ENCODE measurements around the gene MT1HL1. TPM values are rescaled to one million over a fixed set of nuclear protein-coding genes. Genes with fewer than 3 reads are reported as not detected.

Gene MT1HL1
- total RNA-seq, 1 donor from 2014 or later, result not detected

GRCh38 chr1:236966636-236967035, 37.6 kb downstream of the MT1HL1 start:
- peaks cover 26% of the 10 kb centered on the region for H3K27me3 Mint-ChIP-seq
- peaks cover 1% of the 10 kb centered on the region for H3K4me1 Mint-ChIP-seq (ENCODE audit: low read depth)
- DNase-seq (ENCODE audit: low spot score, unreplicated experiment), result no peak
- H3K4me3 Mint-ChIP-seq (ENCODE audit: low read depth), result no peak overlapping the region
- no peak for TF ChIP-seq CTCF (IDR thresholded peaks at IDR 0.05; ENCODE audit: unreplicated experiment)
- H3K27ac Mint-ChIP-seq, result no peak overlapping the region
- no peaks in the 10 kb centered on the region for H3K36me3 Mint-ChIP-seq (ENCODE audit: insufficient read depth)
- no peaks in the 10 kb centered on the region for H3K9me3 Mint-ChIP-seq (ENCODE audit: low read depth)

DNA sequence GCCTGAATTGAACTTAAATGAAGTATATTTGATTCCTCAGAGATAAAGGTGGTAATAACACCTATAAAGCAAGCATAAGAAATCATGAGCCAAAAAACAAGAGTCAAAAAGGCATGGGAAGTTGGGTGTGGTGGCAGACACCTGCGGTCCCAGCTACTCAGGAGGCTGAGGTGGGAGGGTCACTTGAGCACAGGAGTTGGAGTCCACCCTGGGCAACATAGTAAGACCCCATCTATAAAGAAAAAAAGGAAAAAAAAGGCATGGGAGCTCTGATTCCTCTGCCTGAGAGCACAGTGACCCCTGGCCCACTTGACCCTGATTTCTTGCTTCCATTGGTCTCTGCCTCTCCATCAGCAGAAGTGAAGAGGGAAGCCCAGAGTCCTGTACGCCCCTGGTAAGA, 40.3 kb downstream of the MT1HL1 start:
- peaks cover 1% of the 10 kb centered on the region for H3K4me1 Mint-ChIP-seq (ENCODE audit: low read depth)
- DNase-seq (ENCODE audit: low spot score, unreplicated experiment), result no peak
- H3K9me3 Mint-ChIP-seq (ENCODE audit: low read depth), result no peaks in the 10 kb centered on the region
- H3K4me3 Mint-ChIP-seq (ENCODE audit: low read depth), result no peak overlapping the region
- no peak overlapping the region for H3K27ac Mint-ChIP-seq
- no peaks in the 10 kb centered on the region for H3K36me3 Mint-ChIP-seq (ENCODE audit: insufficient read depth)
- H3K27me3 Mint-ChIP-seq, result peaks cover 32% of the 10 kb centered on the region
- no peak for TF ChIP-seq CTCF (IDR thresholded peaks at IDR 0.05; ENCODE audit: unreplicated experiment)

DNA sequence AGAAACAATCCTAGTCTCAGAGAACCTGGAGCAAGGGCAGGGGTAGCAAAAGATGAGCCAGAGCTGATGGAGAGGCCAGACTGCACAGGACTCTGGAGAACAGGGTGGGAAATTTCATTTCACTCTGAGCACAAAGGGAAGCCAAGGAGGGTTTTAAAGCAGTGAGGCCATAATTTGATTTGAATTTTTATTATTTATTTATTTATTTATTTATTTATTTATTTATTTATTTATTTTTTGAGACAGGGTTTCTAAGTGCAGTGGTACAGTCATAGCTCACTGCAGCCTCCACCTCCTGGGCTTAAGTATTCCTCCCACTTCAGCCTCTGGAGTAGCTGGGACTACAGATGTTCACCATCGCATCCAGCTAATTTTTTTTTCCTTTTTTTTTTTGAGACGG, 45.1 kb downstream of the MT1HL1 start:
- H3K27me3 Mint-ChIP-seq, result peaks cover 22% of the 10 kb centered on the region
- H3K9me3 Mint-ChIP-seq (ENCODE audit: low read depth), result no peaks in the 10 kb centered on the region
- H3K27ac Mint-ChIP-seq, result no peak overlapping the region
- no peak overlapping the region for H3K4me3 Mint-ChIP-seq (ENCODE audit: low read depth)
- no peaks in the 10 kb centered on the region for H3K4me1 Mint-ChIP-seq (ENCODE audit: low read depth)
- no peak for DNase-seq (ENCODE audit: low spot score, unreplicated experiment)
- TF ChIP-seq CTCF (IDR thresholded peaks at IDR 0.05; ENCODE audit: unreplicated experiment), result no peak
- H3K36me3 Mint-ChIP-seq (ENCODE audit: insufficient read depth), result no peaks in the 10 kb centered on the region

- DNase-seq (ENCODE audit: low spot score, unreplicated experiment), result no peak
- no peaks in the 10 kb centered on the region for H3K4me1 Mint-ChIP-seq (ENCODE audit: low read depth)
- H3K4me3 Mint-ChIP-seq (ENCODE audit: low read depth), result no peak overlapping the region
- peaks cover 31% of the 10 kb centered on the region for H3K27me3 Mint-ChIP-seq
- no peak for TF ChIP-seq CTCF (IDR thresholded peaks at IDR 0.05; ENCODE audit: unreplicated experiment)
- no peak overlapping the region for H3K27ac Mint-ChIP-seq
- no peaks in the 10 kb centered on the region for H3K9me3 Mint-ChIP-seq (ENCODE audit: low read depth)
- H3K36me3 Mint-ChIP-seq (ENCODE audit: insufficient read depth), result no peaks in the 10 kb centered on the region
These were observed 47.0 kb downstream of the MT1HL1 start for GRCh38 chr1:236957235-236957634.

Other genes starting within 250 kb of the MT1HL1 start
- 29.7 and 32.3 TPM in 2 replicates for gene MTR, start 209.1 kb downstream of the MT1HL1 start, total RNA-seq
- 0.19 and 0.33 TPM in 2 replicates for gene RYR2, start 37.7 kb upstream of the MT1HL1 start, total RNA-seq

Data from progenitor cell of endocrine pancreas (in vitro differentiated cells).